IPS DF 4.7 (cell line): ENCODE measurements around the gene COPS6.

Source experiments
- DNase-seq: peaks from one replicate; pipeline ENCODE4 v3.0.0-alpha.2; 2013; ENCODE audit warnings: low spot score; ENCODE audit errors: extremely low read depth

COPS6 gene

DNA sequence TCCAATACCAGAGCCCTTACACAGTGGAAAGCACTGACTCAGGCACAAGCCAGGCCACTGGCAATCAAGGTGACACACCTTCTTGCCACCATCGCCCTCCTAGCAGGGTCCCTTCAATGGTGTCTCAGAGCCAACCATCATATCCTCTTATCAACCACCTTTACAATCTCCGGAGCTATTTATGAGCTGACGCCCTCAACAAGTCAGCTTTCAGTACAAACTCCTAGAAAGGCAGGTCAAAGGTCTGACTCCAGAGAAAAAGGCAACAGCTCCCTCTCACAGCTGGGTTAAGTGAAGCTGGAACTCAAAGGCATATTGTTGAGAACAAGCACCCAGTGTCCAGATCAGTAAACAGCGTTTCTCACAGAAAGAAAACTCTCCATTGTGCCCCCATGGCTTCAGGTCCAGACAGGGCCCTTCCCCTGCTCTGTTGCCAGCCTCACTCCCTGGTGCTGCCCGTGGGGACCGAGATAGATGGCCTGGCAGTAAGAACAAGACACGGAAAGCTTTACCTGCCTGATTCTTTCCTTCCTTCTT is 9.7 kb upstream of the COPS6 start:
- no peak for DNase-seq

DNA sequence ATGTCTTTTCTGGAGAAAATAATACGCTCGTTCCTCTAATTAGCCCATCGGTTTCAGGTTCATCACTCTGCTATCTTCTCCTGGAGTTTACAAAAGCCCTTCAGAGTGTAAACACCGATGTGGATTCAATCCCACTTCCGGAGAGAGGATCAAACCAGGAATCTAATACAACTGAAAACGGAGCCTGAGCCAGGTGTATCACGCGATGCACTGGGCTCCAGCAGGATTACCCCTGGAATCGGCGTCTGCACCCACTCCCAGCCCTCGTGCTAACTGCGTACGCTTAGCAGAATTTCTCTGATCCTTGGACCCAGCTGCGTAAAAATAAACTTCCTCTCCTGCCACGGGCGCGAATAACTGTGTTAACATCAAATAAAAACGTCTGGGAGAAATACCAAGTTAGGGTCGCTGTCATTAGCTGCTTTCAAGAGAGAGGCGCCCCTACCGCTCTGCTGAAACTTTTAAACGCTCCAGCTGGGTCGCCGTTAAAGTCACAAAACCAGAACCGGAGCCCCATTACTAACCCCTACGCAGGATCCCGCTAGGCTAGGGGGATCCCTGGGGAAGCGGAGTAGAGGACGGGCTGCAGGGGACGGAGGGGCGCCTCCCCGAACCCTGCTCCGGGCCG is 7.7 kb upstream of the COPS6 start:
- no peak for DNase-seq

DNA sequence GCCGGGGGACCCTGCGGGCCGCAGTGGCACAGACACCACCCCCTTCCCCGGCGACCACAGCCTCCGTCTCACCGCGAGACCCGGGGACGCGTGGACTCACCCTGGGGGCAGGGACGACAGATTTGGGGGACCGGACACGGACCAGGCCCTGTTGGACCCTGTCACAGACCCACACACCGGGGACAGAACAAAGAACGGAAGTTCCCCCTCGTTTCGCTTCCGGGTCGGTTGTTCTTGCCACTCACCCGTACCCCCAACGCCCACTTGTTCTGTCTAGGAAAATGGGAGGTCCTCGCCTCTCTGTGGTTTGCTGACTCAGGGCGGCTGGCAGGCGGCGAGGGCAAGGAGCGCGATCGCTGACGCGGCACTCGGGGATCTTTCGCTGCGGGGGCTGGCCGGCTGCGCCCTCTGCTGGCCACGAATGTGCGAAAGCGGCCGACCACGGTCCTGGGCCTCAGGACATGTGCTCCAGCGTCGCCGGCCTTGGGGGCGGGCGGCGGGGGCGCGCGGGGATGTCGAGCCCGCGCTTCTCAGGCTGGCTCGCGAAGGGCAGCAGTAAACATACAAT is 7.2 kb upstream of the COPS6 start, which contains the start of gene ZNF3:
Gene ZNF3, minus strand, starts transcription at position 189 of the 568 bp plus-strand sequence. CDS start 4,366 bp downstream, outside the sequence.
- DNase-seq, result peak; percentile 97

DNA sequence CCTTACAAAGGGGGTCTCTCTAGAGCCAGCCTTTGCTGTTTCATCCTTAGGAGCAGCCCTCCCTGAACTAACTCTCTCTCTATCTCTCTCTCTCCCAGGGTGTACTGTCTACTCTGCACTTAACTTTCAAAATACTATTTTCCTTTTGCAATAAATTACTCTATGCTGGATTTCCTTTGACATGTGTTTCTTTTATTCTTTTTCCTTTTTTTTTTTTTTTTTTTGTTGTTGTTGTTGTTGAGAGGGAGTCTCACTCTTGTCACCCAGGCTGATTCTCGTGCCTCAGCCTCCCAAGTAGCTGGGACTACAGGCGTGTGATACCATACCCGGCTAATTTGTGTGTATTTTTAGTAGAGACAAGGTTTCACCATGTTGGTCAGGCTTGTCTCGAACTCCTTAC is 5.8 kb upstream of the COPS6 start:
- DNase-seq, result no peak

DNA sequence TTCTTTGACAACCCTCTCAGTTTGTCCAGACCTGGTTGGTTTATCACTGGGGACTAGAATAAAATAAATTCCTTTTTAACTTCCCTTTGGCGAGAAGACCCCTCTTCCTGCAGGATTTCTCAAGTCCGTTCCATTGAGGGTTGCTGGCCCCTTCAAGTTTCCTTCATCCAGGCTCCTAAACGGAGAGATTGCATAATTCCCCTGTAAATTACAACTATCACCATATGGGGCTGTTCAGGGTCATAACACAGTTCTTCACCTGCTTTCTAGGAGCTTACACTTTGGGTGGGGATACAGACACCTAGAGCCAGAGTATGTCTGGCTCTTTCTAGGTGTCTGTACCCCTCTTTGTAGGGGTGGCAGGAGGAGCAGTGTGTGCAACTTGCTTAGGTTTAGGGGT is 3.3 kb upstream of the COPS6 start:
- no peak for DNase-seq

DNA sequence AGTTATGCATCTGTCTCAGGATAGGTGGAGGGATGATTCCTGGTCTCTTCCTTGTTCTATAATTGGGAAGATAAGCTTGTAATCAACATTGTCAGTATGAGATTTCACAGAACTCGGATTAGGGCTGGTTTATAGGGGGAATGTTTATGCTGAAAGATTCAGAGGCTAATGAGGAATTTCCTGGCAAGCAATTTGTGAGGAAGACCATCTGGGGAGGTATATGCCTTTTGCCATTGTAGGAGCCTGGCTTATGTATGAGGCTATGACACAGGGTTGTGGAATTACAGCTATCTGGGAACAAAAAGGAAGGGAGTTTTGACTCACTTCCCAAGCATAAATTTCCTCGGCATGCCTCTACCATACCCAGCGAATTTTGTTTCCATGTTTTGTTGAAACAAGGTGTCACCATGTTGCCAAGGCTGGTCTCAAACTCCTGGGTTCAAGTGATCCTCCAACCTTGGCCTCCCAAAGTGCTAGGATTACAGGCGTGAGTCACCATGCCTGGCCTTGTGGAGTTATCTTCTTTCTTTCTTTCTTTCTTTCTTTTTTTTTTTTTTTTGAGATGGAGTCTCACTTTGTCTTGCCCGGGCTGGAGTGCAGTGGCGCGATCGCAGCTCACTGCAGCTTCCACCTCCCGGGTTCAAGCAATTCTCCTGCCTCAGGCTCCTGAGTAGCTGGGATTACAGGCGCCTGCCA is 1.6 kb upstream of the COPS6 start:
- DNase-seq, result no peak

DNA sequence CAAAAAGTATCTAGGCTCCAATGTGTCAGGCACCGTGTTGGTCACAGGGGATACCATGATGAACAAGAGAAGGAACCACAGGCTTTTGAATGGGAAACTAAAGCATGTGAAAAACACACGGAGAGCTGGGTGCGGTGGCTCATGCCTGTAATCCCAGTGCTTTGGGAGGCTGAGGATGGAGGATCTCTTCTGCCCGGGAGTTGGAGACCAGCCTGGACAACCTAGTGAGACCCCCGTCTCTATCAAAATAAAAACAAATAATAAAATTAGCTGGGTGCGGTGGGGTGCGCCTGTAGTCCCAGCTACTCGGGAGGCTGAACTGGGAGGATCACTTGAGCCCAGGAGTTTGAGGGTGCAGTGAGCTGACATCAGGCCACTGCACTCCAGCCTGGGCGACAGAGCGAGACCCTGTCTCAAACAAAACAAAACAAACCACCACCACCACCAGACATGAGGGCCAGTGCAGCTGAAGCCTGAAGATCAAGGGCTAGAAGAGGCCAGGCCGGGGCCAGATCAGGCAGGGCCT is 611 bp upstream of the COPS6 start:
- DNase-seq, result no peak

DNA sequence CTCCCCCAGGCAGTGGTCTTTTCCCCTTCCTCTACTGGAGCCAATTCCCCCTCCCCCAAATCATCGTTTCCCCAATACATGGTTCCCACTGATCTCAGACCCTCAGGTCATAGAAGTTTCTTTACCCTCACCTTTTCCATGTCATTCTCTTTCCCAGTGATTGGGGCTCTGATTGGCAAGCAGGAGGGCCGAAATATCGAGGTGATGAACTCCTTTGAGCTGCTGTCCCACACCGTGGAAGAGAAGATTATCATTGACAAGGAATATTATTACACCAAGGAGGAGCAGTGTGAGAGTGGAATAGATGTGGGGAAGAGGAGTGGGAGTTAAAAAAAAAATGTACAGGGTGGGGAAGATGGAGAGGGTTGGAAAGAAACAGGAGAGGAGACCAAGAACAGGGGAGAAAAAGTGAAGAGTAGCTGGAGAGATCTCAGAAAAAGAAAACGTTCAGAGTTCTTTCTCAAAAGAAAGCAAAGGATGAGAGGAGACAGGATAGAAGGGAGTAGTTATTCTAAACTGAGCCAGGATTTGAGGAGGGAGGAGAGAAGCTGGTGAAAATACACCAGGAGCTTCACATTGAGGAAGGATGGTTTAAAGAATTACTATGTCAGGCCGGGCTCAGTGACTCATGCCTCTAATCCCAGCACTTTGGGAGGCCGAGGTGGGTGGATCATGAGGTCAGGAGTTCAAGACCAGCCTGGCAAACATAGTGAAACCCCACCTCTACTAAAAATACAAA is 858 bp downstream of the COPS6 start:
- DNase-seq, result no peak

DNA sequence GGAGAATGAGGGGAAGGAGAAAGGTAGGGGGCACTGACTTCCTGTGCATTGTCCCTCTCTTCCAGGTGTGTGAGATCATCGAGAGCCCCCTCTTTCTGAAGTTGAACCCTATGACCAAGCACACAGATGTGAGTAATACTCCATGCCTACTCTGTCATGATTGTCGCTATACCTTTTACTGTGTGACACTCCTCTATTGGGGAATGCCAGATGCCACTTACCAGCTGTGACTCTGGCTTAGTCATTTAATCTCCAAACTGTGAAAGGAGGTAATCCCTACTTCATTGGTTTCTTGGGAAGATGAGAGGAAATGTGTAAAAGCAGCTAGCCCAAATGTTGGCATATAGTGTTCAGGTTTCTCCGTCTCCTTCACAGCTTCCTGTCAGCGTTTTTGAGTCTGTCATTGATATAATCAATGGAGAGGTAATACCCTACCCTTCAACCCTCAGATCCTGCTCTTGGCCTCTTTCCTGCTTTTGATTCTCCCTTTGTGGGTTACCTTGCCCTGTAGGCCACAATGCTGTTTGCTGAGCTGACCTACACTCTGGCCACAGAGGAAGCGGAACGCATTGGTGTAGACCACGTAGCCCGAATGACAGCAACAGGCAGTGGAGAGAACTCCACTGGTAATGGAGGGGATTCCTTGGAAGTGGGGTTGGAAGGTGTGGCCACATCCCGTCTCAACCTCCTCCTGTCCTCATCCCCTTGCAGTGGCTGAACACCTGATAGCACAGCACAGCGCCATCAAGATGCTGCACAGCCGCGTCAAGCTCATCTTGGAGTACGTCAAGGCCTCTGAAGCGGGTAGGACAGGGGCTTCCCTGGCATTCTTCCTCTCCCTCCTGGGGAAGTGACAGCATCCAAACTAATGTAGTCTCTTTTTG is 2.0 kb downstream of the COPS6 start:
- no peak for DNase-seq

DNA sequence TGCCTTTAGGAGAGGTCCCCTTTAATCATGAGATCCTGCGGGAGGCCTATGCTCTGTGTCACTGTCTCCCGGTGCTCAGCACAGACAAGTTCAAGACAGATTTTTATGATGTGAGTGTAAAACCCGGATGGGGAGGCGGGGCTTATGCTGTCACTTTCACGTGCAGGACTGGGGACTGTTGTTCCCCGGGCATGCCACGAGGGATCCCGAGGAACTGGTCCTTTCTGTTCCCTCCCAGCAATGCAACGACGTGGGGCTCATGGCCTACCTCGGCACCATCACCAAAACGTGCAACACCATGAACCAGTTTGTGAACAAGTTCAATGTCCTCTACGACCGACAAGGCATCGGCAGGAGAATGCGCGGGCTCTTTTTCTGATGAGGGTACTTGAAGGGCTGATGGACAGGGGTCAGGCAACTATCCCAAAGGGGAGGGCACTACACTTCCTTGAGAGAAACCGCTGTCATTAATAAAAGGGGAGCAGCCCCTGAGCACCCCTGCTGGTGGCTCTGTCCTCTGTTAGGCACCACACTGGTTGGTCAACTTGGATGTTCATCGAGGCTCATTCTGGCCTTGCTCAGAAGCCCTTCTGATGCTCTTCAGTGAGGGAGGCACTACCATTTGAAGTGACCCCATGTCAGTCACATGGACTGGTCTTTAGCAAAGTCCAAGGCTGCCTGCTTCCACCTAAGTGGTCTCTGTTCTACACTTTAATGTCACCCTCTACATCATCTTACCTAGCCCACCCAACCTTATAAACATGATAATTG is 2.8 kb downstream of the COPS6 start:
- no peak for DNase-seq

DNA sequence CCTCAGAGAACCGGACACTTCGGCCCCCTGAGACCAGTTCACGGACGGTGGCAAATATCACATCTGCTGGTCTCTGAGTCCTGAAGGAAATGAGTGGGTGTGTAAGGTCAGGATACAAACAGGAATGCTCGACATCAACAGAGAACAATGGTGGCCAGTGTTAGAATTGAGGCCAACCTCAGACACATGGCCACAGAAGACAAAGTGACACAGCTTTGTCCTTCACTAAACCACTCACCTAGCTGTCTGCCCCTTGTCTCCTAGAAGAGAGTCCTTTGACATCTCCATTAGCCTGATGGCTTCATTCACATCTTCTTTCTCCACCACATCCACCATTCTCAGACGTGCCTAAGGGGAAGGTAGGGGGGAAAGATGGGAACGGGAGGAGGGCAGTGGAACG is 4.3 kb downstream of the COPS6 start:
- DNase-seq, result no peak

DNA sequence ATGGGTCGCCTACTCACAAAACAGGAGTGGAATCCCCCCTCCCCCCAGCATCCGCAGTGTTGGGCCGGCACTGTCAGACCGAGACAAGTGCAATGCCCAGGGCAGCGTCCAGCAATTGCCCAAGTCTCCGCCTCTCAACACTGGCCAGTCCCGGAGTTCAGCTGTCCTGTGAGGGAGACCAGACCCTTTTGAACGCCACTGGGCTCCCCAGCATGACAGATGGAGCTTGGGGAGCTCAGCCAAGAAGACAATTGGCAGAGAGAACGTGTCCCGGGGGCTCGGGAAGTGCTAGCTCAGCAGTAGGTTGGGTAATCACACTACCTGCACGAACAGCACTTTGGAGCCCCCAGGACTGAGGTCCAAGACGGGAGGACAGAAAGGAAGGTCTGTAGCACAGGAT is 4.7 kb downstream of the COPS6 start:
- DNase-seq, result no peak

DNA sequence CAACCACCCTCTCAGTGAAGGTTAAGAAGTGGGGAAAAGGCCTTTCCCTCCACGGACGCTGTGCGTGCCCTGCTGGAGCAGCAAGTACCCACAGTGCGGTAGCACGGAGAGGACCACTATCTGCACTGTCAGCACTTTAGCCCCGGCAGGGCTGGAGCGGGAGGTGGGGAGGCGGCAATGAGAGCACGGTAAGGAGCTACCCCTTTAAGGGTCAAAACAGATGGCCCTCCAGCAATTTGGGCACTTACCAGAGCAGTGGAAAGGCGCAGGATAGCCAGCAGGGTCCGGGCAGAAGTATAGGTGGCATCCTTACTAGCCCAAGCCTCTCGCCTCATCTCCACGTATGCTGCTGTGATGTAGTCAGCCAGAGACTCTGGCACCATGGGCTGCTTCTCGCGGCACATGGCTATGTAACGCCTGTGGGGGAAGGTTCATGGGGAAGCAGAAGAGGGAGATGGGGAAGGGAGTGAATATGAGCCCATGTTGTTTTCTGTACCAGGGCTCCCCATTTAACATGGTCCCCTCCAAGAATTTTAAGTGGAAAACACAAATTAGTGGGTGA is 5.2 kb downstream of the COPS6 start:
- no peak for DNase-seq

DNA sequence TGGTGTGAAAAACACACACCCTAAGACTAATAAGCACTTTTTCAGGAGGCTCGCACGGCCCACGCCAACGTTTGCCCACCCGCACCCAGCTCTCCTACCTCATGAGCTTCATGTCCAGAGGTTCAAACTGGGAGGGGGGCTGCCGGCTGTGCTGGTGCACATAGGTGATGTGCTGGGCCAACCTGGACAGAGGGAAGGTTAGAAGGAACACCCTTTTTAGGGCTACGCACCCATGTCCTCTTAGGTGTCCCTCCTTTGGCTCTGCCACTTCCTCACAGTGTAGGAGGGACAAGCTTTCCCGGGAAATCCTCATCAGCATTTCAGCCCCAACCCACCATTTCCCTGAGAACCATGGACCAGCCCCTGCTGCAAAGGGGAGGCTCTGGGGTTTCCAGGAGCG is 6.5 kb downstream of the COPS6 start:
- DNase-seq, result no peak

DNA sequence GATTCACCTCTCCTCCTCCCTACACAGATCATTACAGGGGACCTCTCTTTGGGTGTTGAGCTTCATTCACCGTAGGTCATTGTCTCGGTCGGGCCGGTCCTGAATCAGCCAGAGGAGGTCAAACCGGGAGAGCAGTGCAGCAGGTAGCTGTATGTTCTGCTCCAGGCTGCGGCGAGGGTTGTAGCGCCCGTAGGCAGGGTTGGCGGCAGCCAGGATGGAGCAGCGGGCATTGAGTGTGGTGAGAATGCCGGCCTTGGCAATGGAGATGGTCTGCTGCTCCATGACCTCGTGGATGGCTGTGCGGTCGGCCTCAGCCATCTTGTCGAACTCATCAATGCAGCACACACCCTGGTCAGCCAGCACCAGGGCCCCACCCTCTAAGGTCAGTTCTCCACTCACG is 6.9 kb downstream of the COPS6 start:
- no peak for DNase-seq

DNA sequence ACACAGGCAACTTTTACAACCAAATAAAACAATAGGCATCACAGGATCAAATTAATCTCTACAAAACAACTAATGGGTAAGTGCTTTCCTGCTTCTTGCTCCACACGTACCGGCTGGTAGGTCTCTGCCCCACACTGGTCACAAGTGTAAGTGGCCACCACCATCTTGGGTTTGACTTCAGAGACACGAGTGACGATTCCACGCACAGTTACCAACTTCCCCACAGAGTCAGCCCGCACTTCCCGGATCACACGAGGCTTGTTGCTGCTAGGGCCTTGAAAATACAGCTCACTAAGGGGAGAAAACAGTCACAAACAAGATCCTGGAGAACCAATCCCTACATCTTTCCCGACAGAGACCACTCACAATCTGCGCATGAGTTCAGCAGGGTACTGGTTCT is 10.1 kb downstream of the COPS6 start:
- DNase-seq, result no peak

DNA sequence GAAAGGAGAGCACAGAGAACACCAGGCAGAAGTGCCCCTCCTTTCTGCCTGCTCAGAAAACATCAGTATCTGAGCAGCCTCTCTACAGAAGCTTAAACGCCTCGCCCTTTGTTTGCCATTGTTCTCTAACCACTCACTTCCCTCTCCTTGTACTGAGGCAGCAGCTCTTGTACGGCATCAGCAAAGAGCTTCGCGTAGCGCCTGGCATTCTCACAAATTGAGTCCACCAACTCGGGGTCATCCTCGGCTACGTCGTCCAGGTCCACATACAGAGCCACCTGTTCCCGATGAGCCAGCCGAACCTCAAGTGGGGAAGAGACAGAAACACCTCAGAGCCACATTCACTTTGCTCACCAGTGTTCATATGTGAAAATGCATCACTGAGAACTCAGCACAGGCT is 10.7 kb downstream of the COPS6 start:
- no peak for DNase-seq

DNA sequence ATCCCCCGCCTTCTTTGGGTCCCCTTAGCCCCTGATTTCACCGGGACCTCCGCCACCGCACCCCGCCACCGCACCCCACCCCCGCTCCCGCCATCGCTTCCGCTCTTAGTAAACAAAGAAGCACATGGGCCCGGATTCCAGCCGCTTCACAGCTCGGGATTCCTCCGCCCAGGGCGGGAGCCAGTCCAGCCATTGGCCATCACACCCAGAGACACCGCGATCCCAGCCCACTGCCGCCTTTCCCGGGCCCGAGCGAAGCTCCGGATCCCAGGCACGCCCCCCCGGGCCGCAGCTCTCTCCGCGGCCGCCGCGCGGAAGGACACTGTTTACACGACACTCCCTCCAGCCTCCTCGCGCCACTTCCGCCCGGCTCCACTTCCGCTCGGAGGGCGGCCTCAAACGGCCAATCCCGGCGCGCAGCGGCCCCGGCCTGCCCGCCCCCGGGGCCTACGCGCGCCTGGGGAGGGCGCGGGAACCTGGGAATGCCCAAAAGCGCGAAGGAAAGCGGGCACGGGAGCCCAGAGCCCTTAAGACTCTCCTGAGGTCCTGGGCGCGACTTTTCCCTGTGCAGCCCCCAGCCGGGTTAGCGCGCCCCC is 11.7 kb downstream of the COPS6 start:
- DNase-seq, result no peak
